GM12891 (cell line): ENCODE measurements around the gene CATSPERE.

Source experiments
- PAX5 ChIP-seq: IDR thresholded peaks from 2 replicates; pipeline ENCODE4 v1.6.1; 2011; ENCODE audit warnings: low read length, moderate library complexity, mild to moderate bottlenecking; ENCODE audit not compliant: insufficient read depth, severe bottlenecking
- POLR2A ChIP-seq: IDR thresholded peaks from 2 replicates; pipeline ENCODE4 v1.6.1; 2011; ENCODE audit warnings: low read depth, low read length, control low read depth
- POLR2AphosphoS5 ChIP-seq: IDR thresholded peaks from 2 replicates; pipeline ENCODE4 v1.6.1; 2011; ENCODE audit warnings: low read depth, low read length, control low read depth
- POU2F2 ChIP-seq: IDR thresholded peaks from 2 replicates; pipeline ENCODE4 v1.6.1; 2011; ENCODE audit warnings: low read depth, mild to moderate bottlenecking, control low read depth, low read length, moderate library complexity
- SPI1 ChIP-seq: IDR thresholded peaks from 2 replicates; pipeline ENCODE4 v1.6.1; 2011; ENCODE audit warnings: low read depth, low read length, control low read depth

GRCh38 chr1:244449936-244450508 lies 11.1 kb upstream of the CATSPERE start:
- TF ChIP-seq POLR2A (no peak), SPI1 (no peak), POLR2AphosphoS5 (no peak), POU2F2 (no peak), PAX5 (no peak)
